Keratinocyte (primary cell): Measurements from ENCODE around the gene ADGRG6. TPM values are rescaled to one million over a fixed set of nuclear protein-coding genes. Genes with fewer than 3 reads are reported as not detected.

Experiments used
- DNase-seq: peaks from one replicate; pipeline ENCODE4 v3.0.0-alpha.2; 2011; ENCODE audit warnings: low read depth, missing footprints, low spot score
- FAIRE-seq: peaks from 2 replicates; lab custom pipeline; 2011; peaks lifted over from hg19 to GRCh38; lab: Jason Lieb, UNC
- H2AFZ ChIP-seq: 2 replicates; pipeline ENCODE4 v1.6.0; 2012; ENCODE audit warnings: low read length, control low read depth, inconsistent platforms; ENCODE audit not compliant: control insufficient read depth
- H3K27ac ChIP-seq: 2 replicates; pipeline ENCODE4 v1.5.1; 2011; ENCODE audit warnings: low read length; ENCODE audit not compliant: control insufficient read depth, insufficient read depth
- H3K27me3 ChIP-seq: 3 replicates; pipeline ENCODE4 v1.6.0; 2011; ENCODE audit warnings: low read length; ENCODE audit not compliant: control insufficient read depth, insufficient read depth; ENCODE audit errors: extremely low read depth
- H3K36me3 ChIP-seq, 2 experiments: 2 replicates in 1 of 2; 3 replicates in 1 of 2; pipeline ENCODE4 v1.5.1; 2011; ENCODE audit warnings: low read length in 2 of 2, mild to moderate bottlenecking in 1 of 2; ENCODE audit not compliant: control insufficient read depth in 2 of 2, insufficient read depth in 2 of 2; ENCODE audit errors: extremely low read depth in 1 of 2
- H3K4me1 ChIP-seq: 3 replicates; pipeline ENCODE4 v1.5.1; 2011; ENCODE audit warnings: low read length; ENCODE audit not compliant: control insufficient read depth, insufficient read depth; ENCODE audit errors: extremely low read depth
- H3K4me2 ChIP-seq: 3 replicates; pipeline ENCODE4 v1.6.0; 2011; ENCODE audit warnings: low read depth, low read length; ENCODE audit not compliant: control insufficient read depth, insufficient read depth; ENCODE audit errors: extremely low read depth
- H3K4me3 ChIP-seq, 3 experiments: fragments of 200-600 bp in 1 of 3; sonication (generic) in 1 of 3; 2 replicates in 2 of 3; 3 replicates in 1 of 3; pipeline ENCODE4 v1.5.1; 2011 to 2016; ENCODE audit warnings: low read length in 3 of 3, mild to moderate bottlenecking in 3 of 3, control low read depth in 2 of 3, inconsistent platforms in 1 of 3, low read depth in 1 of 3, mixed read lengths in 1 of 3, mixed run types in 1 of 3, moderate library complexity in 1 of 3; ENCODE audit not compliant: control insufficient read depth in 2 of 3, insufficient read depth in 2 of 3; ENCODE audit errors: extremely low read depth in 1 of 3
- H3K79me2 ChIP-seq: 2 replicates; pipeline ENCODE4 v1.6.0; 2012; ENCODE audit warnings: low read length; ENCODE audit not compliant: control insufficient read depth, insufficient read depth
- H3K9ac ChIP-seq: 3 replicates; pipeline ENCODE4 v1.6.0; 2011; ENCODE audit warnings: low read length; ENCODE audit not compliant: control insufficient read depth, insufficient read depth; ENCODE audit errors: extremely low read depth
- H3K9me1 ChIP-seq: 3 replicates; pipeline ENCODE4 v1.6.0; 2011; ENCODE audit warnings: low read length; ENCODE audit not compliant: control insufficient read depth, insufficient read depth; ENCODE audit errors: extremely low read depth
- H3K9me3 ChIP-seq: 2 replicates; pipeline ENCODE4 v1.5.1; 2012; ENCODE audit warnings: low read depth, low read length; ENCODE audit not compliant: control insufficient read depth
- H4K20me1 ChIP-seq: 3 replicates; pipeline ENCODE4 v1.6.0; 2011; ENCODE audit warnings: low read length; ENCODE audit not compliant: control insufficient read depth, insufficient read depth; ENCODE audit errors: extremely low read depth
- EZH2 ChIP-seq: IDR thresholded peaks from one replicate; pipeline ENCODE4 v1.6.1; 2012; ENCODE audit warnings: inconsistent platforms, mild to moderate bottlenecking, low read length, moderate library complexity
- dilution Hi-C: fragments of 300-500 bp; cut with MboI; formaldehyde crosslinking; loops from one replicate; pipeline ENCODE4 v1.7.0; 2020; ENCODE audit warnings: low sequenced_read_pairs; ENCODE audit not compliant: extremely low pct_ligation_motif_present
- polyA plus RNA-seq, 5 experiments: library from polyadenylated mRNA; depleted of rRNA in 3 of 5; stranded (reverse) in 3 of 5; stranded (forward) in 1 of 5; unstranded in 1 of 5; fragments of >200 nt; gene quantifications; 1 replicate in 1 of 5; 2 replicates in 3 of 5; 3 replicates in 1 of 5; pipeline versions ENCODE4 v1.2.1 to v1.2.3, GENCODE V29; 2011 to 2012; ENCODE audit warnings: missing spikeins in 2 of 5, low read depth in 1 of 5, low replicate concordance in 1 of 5
- TF ChIP-seq, protein P1 (sequence below), 3 experiments: IDR thresholded peaks in 1 of 3; conservative IDR thresholded peaks in 1 of 3; optimal IDR thresholded peaks in 1 of 3; 2 replicates in 2 of 3; 3 replicates in 1 of 3; pipeline versions ENCODE3 to v1.5.1; 2011; ENCODE audit warnings: low read length in 3 of 3, mild to moderate bottlenecking in 3 of 3, moderate library complexity in 2 of 3, control low read depth in 1 of 3, inconsistent platforms in 1 of 3; ENCODE audit not compliant: insufficient read depth in 2 of 3; ENCODE audit errors: extremely low read depth in 1 of 3

The ADGRG6 gene
- polyA plus RNA-seq, 1 donor (not counting 4 experiments of a cell fraction or from before 2014, with no cell fraction given): 20.1 TPM

DNA sequence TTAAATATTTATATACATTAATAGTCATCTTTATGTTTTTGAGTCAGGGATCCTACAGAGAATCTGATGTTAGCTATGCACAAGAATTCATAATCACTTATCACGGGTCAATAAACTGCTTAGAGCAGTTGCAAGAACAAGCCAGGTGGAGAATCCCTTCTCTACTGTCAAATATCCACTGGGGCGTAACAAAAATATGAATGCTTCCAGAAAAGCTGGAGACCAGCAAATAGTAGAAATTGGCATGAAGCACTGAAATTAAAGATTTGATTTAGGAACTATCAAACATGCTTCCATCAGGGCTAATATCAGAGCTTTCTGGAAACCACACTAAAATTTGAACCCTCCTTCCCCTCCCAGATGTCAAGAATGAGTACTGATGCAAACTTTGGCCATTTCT lies 37.3 kb downstream of the ADGRG6 start:
- Histone ChIP-seq H3K9me1 (no peaks in the 10 kb centered on the region), H3K4me2 (no peak overlapping the region), H3K36me3 (no peaks in the 10 kb centered on the region), H3K27me3 (no peaks in the 10 kb centered on the region), H3K9me3 (no peaks in the 10 kb centered on the region), H4K20me1 (no peaks in the 10 kb centered on the region), H3K9ac (no peak overlapping the region), H3K79me2 (no peaks in the 10 kb centered on the region), H3K4me1 (no peaks in the 10 kb centered on the region), H2AFZ (no peak overlapping the region), H3K27ac (no peak overlapping the region), H3K4me3 (no peak overlapping the region)
- FAIRE-seq: no peak
- DNase-seq: no peak
- TF ChIP-seq, protein P1, sequence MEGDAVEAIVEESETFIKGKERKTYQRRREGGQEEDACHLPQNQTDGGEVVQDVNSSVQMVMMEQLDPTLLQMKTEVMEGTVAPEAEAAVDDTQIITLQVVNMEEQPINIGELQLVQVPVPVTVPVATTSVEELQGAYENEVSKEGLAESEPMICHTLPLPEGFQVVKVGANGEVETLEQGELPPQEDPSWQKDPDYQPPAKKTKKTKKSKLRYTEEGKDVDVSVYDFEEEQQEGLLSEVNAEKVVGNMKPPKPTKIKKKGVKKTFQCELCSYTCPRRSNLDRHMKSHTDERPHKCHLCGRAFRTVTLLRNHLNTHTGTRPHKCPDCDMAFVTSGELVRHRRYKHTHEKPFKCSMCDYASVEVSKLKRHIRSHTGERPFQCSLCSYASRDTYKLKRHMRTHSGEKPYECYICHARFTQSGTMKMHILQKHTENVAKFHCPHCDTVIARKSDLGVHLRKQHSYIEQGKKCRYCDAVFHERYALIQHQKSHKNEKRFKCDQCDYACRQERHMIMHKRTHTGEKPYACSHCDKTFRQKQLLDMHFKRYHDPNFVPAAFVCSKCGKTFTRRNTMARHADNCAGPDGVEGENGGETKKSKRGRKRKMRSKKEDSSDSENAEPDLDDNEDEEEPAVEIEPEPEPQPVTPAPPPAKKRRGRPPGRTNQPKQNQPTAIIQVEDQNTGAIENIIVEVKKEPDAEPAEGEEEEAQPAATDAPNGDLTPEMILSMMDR (optimal IDR thresholded peaks at IDR 0.05 in 1 of 3, IDR thresholded peaks at IDR 0.05 in 1 of 3, conservative IDR thresholded peaks at IDR 0.05 in 1 of 3; ENCODE audit: extremely low read depth in 1 of 3, insufficient read depth in 2 of 3, low read length in 3 of 3): no peak
- TF ChIP-seq EZH2: no peak
- dilution Hi-C loops: no loop called here

GRCh38 chr6:142339968-142340658 lies 38.3 kb downstream of the ADGRG6 start:
- DNase-seq (no peak), FAIRE-seq (no peak)
- Histone ChIP-seq H3K9me1 (no peaks in the 10 kb centered on the region), H2AFZ (no peak overlapping the region), H3K79me2 (no peaks in the 10 kb centered on the region), H3K4me2 (no peak overlapping the region), H3K9ac (no peak overlapping the region), H3K36me3 (no peaks in the 10 kb centered on the region), H3K27ac (no peak overlapping the region), H3K9me3 (no peaks in the 10 kb centered on the region), H3K4me3 (no peak overlapping the region), H3K27me3 (no peaks in the 10 kb centered on the region), H4K20me1 (no peaks in the 10 kb centered on the region), H3K4me1 (peaks cover 3% of the 10 kb centered on the region)
- TF ChIP-seq, protein P1 (optimal IDR thresholded peaks at IDR 0.05 in 1 of 3, IDR thresholded peaks at IDR 0.05 in 1 of 3, conservative IDR thresholded peaks at IDR 0.05 in 1 of 3; ENCODE audit: extremely low read depth in 1 of 3, insufficient read depth in 2 of 3, low read length in 3 of 3): no peak
- no peak for TF ChIP-seq EZH2
- dilution Hi-C loops: no loop called here
